H9 (cell line): ENCODE measurements around the gene APOBEC3H. TPM values are rescaled to one million over a fixed set of nuclear protein-coding genes. Genes with fewer than 3 reads are reported as not detected.

ENCODE experiments used
- DNase-seq: peaks from one replicate; pipeline ENCODE4 v3.0.0-alpha.2; 2017
- H2AFZ ChIP-seq: one replicate; pipeline ENCODE4 v1.6.1; 2013; ENCODE audit warnings: mild to moderate bottlenecking, low read length, control low read depth, moderate library complexity
- H2AK5ac ChIP-seq: 2 replicates; pipeline ENCODE4 v1.6.1; 2013; ENCODE audit warnings: low read length, control low read depth, mixed read lengths; ENCODE audit not compliant: insufficient read length
- H2BK120ac ChIP-seq: one replicate; pipeline ENCODE4 v1.6.1; 2013; ENCODE audit warnings: low read depth, mild to moderate bottlenecking, low read length, control low read depth, inconsistent platforms; ENCODE audit not compliant: poor library complexity, severe bottlenecking
- H2BK12ac ChIP-seq: 2 replicates; pipeline ENCODE4 v1.6.1; 2013; ENCODE audit warnings: low read length, control low read depth, mixed read lengths, low read depth; ENCODE audit not compliant: insufficient read length
- H2BK15ac ChIP-seq: 2 replicates; pipeline ENCODE4 v1.6.1; 2013; ENCODE audit warnings: low read depth, low read length, control low read depth
- H2BK20ac ChIP-seq: one replicate; pipeline ENCODE4 v1.6.1; 2013; ENCODE audit warnings: low read depth, mild to moderate bottlenecking, low read length, control low read depth, inconsistent platforms; ENCODE audit not compliant: poor library complexity, severe bottlenecking
- H2BK5ac ChIP-seq: 2 replicates; pipeline ENCODE4 v1.6.1; 2013; ENCODE audit warnings: low read length, control low read depth, mixed read lengths; ENCODE audit not compliant: insufficient read length
- H3K14ac ChIP-seq: 2 replicates; pipeline ENCODE4 v1.6.1; 2013; ENCODE audit warnings: low read length, control low read depth; ENCODE audit not compliant: insufficient read depth
- H3K18ac ChIP-seq: 2 replicates; pipeline ENCODE4 v1.6.1; 2013; ENCODE audit warnings: low read depth, mild to moderate bottlenecking, mixed read lengths, low read length, control low read depth; ENCODE audit not compliant: insufficient read length
- H3K23ac ChIP-seq: 2 replicates; pipeline ENCODE4 v1.6.1; 2013; ENCODE audit warnings: low read length, control low read depth, mixed read lengths, low read depth; ENCODE audit not compliant: insufficient read length
- H3K23me2 ChIP-seq: 2 replicates; pipeline ENCODE4 v1.6.1; 2013; ENCODE audit warnings: low read depth, mild to moderate bottlenecking, mixed read lengths, low read length, control low read depth; ENCODE audit not compliant: insufficient read length, poor library complexity, severe bottlenecking
- H3K27ac ChIP-seq: 2 replicates; pipeline ENCODE4 v1.5.1; 2013; ENCODE audit warnings: low read length, control low read depth, mixed read lengths, low read depth; ENCODE audit not compliant: insufficient read length
- H3K27me3 ChIP-seq: 2 replicates; pipeline ENCODE4 v1.6.1; 2013; ENCODE audit warnings: low read length, control low read depth, inconsistent platforms; ENCODE audit not compliant: insufficient read depth
- H3K4ac ChIP-seq: 2 replicates; pipeline ENCODE4 v1.6.1; 2013; ENCODE audit warnings: low read depth, mild to moderate bottlenecking, control low read depth, inconsistent platforms, low read length, moderate library complexity
- H3K4me1 ChIP-seq: 2 replicates; pipeline ENCODE4 v1.6.1; 2013; ENCODE audit warnings: low read length, control low read depth, inconsistent platforms; ENCODE audit not compliant: insufficient read depth
- H3K4me2 ChIP-seq: 2 replicates; pipeline ENCODE4 v1.6.1; 2013; ENCODE audit warnings: low read length, control low read depth, mixed read lengths; ENCODE audit not compliant: insufficient read length, insufficient read depth
- H3K56ac ChIP-seq: 2 replicates; pipeline ENCODE4 v1.6.1; 2013; ENCODE audit warnings: low read depth, mild to moderate bottlenecking, mixed read lengths, low read length, control low read depth; ENCODE audit not compliant: insufficient read length
- H3K79me1 ChIP-seq: 2 replicates; pipeline ENCODE4 v1.6.1; 2013; ENCODE audit warnings: low read depth, mild to moderate bottlenecking, moderate library complexity, low read length, control low read depth, inconsistent platforms; ENCODE audit not compliant: insufficient read depth, poor library complexity, severe bottlenecking
- H3K79me2 ChIP-seq: 2 replicates; pipeline ENCODE4 v1.6.1; 2013; ENCODE audit warnings: low read length, control low read depth, inconsistent platforms; ENCODE audit not compliant: insufficient read depth
- H3K9ac ChIP-seq: 2 replicates; pipeline ENCODE4 v1.6.1; 2013; ENCODE audit warnings: low read length, control low read depth, mixed read lengths; ENCODE audit not compliant: insufficient read length; ENCODE audit errors: extremely low read depth
- H3K9me3 ChIP-seq: one replicate; pipeline ENCODE4 v1.6.1; 2013; ENCODE audit warnings: low read depth, low read length, inconsistent platforms; ENCODE audit not compliant: control insufficient read depth
- H3T11ph ChIP-seq: one replicate; pipeline ENCODE4 v1.6.1; 2013; ENCODE audit warnings: mild to moderate bottlenecking, low read length, control low read depth, inconsistent platforms
- H4K20me1 ChIP-seq: one replicate; pipeline ENCODE4 v1.6.1; 2013; ENCODE audit not compliant: control insufficient read depth, insufficient read length, insufficient read depth
- H4K5ac ChIP-seq: 2 replicates; pipeline ENCODE4 v1.6.1; 2013; ENCODE audit warnings: low read depth, mild to moderate bottlenecking, mixed read lengths, low read length, control low read depth; ENCODE audit not compliant: insufficient read length
- H4K8ac ChIP-seq: replicated peaks from 2 replicates; pipeline ENCODE4 v1.6.1; 2013; ENCODE audit warnings: low read length, control low read depth, mixed read lengths, low read depth; ENCODE audit not compliant: insufficient read length
- H4K91ac ChIP-seq: 2 replicates; pipeline ENCODE4 v1.6.1; 2013; ENCODE audit warnings: low read depth, mild to moderate bottlenecking, moderate library complexity, mixed read lengths, low read length, control low read depth; ENCODE audit not compliant: insufficient read length
- H3K27ac Mint-ChIP-seq, 3 experiments: 2 replicates in 2 of 3; 3 replicates in 1 of 3; pipeline ENCODE4 v1.8.0; 2020 to 2021; ENCODE audit warnings: mixed read lengths in 3 of 3, mild to moderate bottlenecking in 1 of 3, moderate library complexity in 1 of 3
- H3K27me3 Mint-ChIP-seq: 2 replicates; pipeline ENCODE4 v1.8.0; 2021; ENCODE audit warnings: low read depth, mild to moderate bottlenecking, moderate library complexity, mixed read lengths
- H3K36me3 Mint-ChIP-seq, 3 experiments: 2 replicates in 2 of 3; 3 replicates in 1 of 3; pipeline ENCODE4 v1.8.0; 2020 to 2021; ENCODE audit warnings: low read depth in 3 of 3, mixed read lengths in 3 of 3; ENCODE audit not compliant: insufficient read depth in 1 of 3
- H3K4me1 Mint-ChIP-seq, 2 experiments: 2 replicates each; pipeline ENCODE4 v1.8.0; 2020; ENCODE audit warnings: mixed read lengths in 2 of 2
- H3K4me3 Mint-ChIP-seq, 2 experiments: 2 replicates in 1 of 2; 3 replicates in 1 of 2; pipeline ENCODE4 v1.8.0; 2020 to 2021; ENCODE audit warnings: mild to moderate bottlenecking in 2 of 2, mixed read lengths in 2 of 2, moderate library complexity in 1 of 2
- H3K9me3 Mint-ChIP-seq, 2 experiments: 2 replicates in 1 of 2; 3 replicates in 1 of 2; pipeline ENCODE4 v1.8.0; 2020; ENCODE audit warnings: mild to moderate bottlenecking in 2 of 2, mixed read lengths in 2 of 2, moderate library complexity in 1 of 2
- WGBS: extraction: QIAGEN DNeasy Blood & Tissue Kit; methylation state at CpG from one replicate; pipeline ENCODE4 v1.1.7; 2013; ENCODE audit warnings: missing lambda C conversion rate, low lambda C conversion rate, mixed read lengths; ENCODE audit not compliant: insufficient read length; ENCODE audit errors: extremely low coverage; 5-methylcytosine and 5-hydroxymethylcytosine counted together
- total RNA-seq: library from RNA; stranded (reverse); gene quantifications from 2 replicates; pipeline ENCODE4 v1.2.1, GENCODE V29; 2021
- TF ChIP-seq, protein P1 (sequence below): fragments of 200-600 bp; sonication (generic); conservative IDR thresholded peaks from 3 replicates; pipeline ENCODE4 v1.8.0; 2021; ENCODE audit warnings: antibody characterized with exemption, mild to moderate bottlenecking

Gene APOBEC3H
- total RNA-seq, 1 experiment from 2014 or later: 0.48 TPM

DNA sequence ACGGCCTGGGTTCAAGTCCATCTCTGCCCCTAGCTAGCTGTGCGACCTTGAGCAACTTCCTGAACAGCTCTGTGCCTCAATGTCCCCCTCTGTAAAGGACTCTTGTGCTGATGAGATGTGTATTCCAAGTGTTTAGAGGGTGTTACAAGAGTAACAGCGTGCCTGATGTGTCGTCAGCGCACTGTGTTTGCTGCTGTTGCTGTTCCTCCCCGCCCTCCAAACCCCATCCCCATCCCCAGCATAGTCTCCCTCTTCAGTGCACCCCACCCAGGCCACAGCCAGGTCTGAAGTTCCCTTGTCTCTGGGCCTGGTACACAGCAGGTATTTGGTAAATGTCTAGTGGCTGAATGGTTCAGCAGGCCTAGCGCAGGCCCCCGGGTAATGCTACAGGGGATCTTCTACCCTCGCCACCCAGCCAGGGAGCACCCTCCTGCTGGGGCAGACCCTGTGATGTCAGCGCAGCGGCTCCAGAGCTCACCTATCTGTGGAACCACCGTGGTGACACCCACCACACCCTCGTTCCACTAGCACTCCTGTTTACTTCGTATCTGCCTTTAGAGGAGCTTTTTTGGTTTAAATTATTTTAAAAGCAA is 45.1 kb downstream of the APOBEC3H start:
- no peak overlapping the region for H2BK5ac ChIP-seq
- H2AK5ac ChIP-seq: no peak overlapping the region

More for the DNA sequence above, 45.1 kb downstream of the APOBEC3H start:
- Histone ChIP-seq H3K27me3 (no peaks in the 10 kb centered on the region), H3K9me3 (no peaks in the 10 kb centered on the region), H2BK12ac (no peak overlapping the region), H3K4me1 (peaks cover 2% of the 10 kb centered on the region; the same call in 1 of the 2 replicates), H3T11ph (no peak overlapping the region), H3K18ac (no peak overlapping the region), H2BK120ac (no peak overlapping the region), H4K91ac (no peak overlapping the region), H3K56ac (no peak overlapping the region), H3K14ac (no peak overlapping the region), H3K79me1 (no peaks in the 10 kb centered on the region), H2BK20ac (no peak overlapping the region), H3K9ac (no peak overlapping the region), H3K23me2 (peaks cover 7% of the 10 kb centered on the region), H3K4me2 (no peak overlapping the region), H4K5ac (no peak overlapping the region), H4K20me1 (no peaks in the 10 kb centered on the region), H3K79me2 (no peaks in the 10 kb centered on the region), H3K23ac (no peak overlapping the region), H3K27ac (no peak overlapping the region), H4K8ac (no peak overlapping the region), H2BK15ac (no peak overlapping the region), H3K4ac (no peak overlapping the region), H2AFZ (no peak overlapping the region)
- TF ChIP-seq, protein P1, sequence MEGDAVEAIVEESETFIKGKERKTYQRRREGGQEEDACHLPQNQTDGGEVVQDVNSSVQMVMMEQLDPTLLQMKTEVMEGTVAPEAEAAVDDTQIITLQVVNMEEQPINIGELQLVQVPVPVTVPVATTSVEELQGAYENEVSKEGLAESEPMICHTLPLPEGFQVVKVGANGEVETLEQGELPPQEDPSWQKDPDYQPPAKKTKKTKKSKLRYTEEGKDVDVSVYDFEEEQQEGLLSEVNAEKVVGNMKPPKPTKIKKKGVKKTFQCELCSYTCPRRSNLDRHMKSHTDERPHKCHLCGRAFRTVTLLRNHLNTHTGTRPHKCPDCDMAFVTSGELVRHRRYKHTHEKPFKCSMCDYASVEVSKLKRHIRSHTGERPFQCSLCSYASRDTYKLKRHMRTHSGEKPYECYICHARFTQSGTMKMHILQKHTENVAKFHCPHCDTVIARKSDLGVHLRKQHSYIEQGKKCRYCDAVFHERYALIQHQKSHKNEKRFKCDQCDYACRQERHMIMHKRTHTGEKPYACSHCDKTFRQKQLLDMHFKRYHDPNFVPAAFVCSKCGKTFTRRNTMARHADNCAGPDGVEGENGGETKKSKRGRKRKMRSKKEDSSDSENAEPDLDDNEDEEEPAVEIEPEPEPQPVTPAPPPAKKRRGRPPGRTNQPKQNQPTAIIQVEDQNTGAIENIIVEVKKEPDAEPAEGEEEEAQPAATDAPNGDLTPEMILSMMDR: no peak
- no peak overlapping the region; a peak in 1 of 7 replicates for H3K27ac Mint-ChIP-seq
- H3K9me3 Mint-ChIP-seq: no peaks in the 10 kb centered on the region
- no peak for DNase-seq
- H3K4me3 Mint-ChIP-seq: no peak overlapping the region
- peaks cover 17 to 22% of the 10 kb centered on the region in 2 experiments for H3K4me1 Mint-ChIP-seq
- no CpG with 5 or more reads among the region's 14 CpGs for WGBS
- H3K36me3 Mint-ChIP-seq: no peaks in the 10 kb centered on the region
- H3K27me3 Mint-ChIP-seq: peaks cover 9% of the 10 kb centered on the region; the same call in 1 of the 2 replicates
